ENCODE results near the gene MARF1. TPM values are rescaled to one million over a fixed set of nuclear protein-coding genes. Genes with fewer than 3 reads are reported as not detected.

Gene MARF1
- total RNA-seq, 4 donors from 2014 or later = 20.7 to 53.9 (median 29.3) TPM

DNA sequence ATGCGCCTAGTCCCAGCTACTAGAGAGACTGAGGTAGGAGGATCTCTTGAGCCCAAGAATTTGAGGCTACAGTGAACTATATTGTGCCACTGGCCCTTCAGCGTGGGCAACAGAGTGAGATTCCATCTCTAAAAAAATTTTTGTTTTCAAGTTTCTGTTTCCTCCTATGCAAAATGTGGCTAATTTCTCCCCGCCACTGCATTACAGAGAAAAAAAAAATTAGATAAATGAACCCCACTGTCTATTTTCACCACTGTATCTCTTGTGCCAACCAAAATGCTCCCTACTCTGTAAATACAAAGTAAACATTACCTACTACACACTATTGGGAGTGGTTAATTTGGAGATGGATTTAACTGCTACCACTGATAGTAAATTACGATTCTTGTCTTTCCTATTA, 2.0 kb downstream of the MARF1 start:
- no peak for DNase-seq (ENCODE audit: low spot score)
- TF ChIP-seq, protein P1, sequence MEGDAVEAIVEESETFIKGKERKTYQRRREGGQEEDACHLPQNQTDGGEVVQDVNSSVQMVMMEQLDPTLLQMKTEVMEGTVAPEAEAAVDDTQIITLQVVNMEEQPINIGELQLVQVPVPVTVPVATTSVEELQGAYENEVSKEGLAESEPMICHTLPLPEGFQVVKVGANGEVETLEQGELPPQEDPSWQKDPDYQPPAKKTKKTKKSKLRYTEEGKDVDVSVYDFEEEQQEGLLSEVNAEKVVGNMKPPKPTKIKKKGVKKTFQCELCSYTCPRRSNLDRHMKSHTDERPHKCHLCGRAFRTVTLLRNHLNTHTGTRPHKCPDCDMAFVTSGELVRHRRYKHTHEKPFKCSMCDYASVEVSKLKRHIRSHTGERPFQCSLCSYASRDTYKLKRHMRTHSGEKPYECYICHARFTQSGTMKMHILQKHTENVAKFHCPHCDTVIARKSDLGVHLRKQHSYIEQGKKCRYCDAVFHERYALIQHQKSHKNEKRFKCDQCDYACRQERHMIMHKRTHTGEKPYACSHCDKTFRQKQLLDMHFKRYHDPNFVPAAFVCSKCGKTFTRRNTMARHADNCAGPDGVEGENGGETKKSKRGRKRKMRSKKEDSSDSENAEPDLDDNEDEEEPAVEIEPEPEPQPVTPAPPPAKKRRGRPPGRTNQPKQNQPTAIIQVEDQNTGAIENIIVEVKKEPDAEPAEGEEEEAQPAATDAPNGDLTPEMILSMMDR (IDR thresholded peaks at IDR 0.05) = no peak
- ATAC-seq (ENCODE audit: low FRiP score) = no peak

DNA sequence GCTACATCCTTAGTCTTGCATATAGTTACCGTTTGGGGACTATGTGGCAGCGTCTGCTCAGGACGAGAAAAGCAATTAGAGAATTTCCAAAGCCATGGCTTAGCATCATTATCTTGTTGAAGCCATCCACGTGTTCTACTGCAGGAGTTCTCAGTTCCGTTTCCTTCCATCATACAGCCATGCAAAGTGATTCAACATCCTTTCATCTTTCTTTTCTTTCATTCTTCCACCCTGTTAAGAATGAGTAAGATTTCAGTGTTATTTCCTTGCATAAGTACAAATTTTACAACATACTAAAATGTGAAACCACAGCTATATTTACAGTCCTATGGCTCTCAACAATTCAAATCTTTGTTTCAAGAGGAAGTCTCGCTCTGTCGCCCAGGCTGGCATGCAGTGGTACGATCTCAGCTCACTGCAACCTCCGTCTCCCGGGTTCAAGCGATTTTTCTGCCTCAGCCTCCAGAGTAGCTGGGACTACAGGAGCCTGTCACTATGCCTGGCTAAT, 3.8 kb downstream of the MARF1 start:
- TF ChIP-seq, protein P1 (IDR thresholded peaks at IDR 0.05) = no peak
- no peak for ATAC-seq (ENCODE audit: low FRiP score)
- no peak for DNase-seq (ENCODE audit: low spot score)

DNA sequence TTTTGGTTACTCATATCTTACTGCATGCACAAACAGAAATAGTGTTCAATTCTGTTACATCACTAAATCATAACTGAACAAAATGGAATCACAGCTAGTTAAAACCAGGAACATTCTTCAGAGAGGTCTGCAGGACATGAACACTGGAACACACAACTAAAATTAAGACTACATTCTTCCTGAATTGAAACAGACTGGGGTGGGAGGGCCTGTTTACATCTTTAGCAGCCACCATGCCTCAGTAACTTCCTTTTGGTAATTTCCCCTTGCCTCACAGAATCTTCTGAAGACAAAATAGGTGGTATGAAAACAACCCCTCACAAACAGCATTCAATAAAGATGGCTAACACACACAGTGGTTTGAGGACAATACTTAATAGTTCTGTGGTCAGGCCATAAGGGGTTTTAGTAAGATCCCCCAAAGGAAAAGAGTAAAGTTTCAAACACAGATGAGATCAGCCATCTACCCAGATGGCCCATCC, 6.5 kb downstream of the MARF1 start:
- ATAC-seq (ENCODE audit: low FRiP score) (no peak), DNase-seq (ENCODE audit: low spot score) (no peak)
- TF ChIP-seq, protein P1 (IDR thresholded peaks at IDR 0.05) = no peak

DNA sequence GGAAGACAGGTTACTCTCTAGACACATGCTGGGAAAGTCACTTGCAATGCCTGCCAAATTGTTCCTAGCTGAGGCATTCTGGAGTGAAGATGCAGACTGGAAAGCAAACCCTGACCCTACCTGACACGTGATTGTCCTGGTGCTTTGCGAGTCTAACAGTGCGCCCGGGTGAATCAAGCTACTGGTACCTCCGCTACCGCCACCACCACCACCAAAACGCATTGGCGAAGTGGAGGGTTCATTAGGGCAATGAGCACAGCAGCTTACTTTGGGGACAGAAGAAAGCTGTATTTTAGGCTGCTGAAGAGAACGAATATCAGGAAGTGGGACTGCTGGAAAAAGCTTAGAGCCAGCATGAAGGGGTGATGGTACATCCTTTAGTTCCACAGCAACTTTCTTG, 7.0 kb downstream of the MARF1 start:
- TF ChIP-seq, protein P1 (IDR thresholded peaks at IDR 0.05) = no peak
- no peak for DNase-seq (ENCODE audit: low spot score)
- no peak for ATAC-seq (ENCODE audit: low FRiP score)

DNA sequence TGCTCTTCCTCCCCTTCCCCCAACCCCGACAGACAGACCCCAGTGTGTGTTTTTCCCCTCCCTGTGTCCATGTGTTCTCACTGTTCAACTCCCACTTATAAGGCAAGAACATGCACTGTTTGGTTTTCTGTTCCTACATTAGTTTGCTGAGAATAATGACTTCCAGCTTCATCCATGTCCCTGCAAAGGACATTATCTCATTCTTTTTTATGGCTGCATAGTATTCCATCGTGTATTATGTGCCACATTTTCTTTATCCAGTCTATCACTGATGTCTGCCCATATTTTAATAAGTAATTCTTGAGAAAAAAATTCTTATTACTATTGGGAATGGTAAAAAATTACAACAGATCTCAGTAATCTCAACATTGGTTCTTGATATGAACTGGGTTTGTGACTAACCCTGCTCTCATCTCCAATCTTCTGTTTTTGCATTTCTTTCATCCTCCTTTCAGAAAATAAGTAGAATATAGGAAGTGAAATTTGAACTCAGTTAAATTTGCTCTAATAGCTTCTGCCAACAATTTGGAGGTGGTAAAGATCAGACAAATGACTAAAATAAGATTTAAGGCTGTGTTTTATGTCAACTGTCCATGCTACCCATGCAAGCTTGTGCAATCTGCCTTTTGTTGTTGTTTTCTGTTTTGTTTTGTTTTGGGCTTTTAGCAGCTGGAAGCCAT, 11.1 kb downstream of the MARF1 start:
- DNase-seq (ENCODE audit: low spot score) (no peak), ATAC-seq (ENCODE audit: low FRiP score) (no peak)
- TF ChIP-seq, protein P1 (IDR thresholded peaks at IDR 0.05) = no peak

DNA sequence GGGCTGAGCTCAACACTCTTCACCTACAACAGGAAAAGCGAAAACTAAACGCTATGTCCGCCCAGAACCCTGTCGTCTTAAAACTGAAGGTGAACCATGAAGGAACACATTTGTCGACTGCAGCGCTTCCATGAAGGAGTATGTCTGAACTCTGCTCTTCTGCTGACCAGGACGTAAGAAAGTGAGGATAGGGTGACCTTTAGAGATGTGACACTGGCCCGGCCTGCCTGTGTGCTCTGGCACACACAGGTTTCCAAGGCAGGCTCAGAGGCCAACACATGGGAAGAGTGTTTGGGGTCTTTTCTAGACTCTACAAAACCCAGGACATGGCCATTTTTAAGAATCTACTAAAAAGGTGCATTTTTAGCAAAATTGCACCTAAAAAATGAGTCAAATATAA, 21.1 kb downstream of the MARF1 start:
- TF ChIP-seq, protein P1 (IDR thresholded peaks at IDR 0.05) = no peak
- no peak for DNase-seq (ENCODE audit: low spot score)
- ATAC-seq (ENCODE audit: low FRiP score) = no peak

DNA sequence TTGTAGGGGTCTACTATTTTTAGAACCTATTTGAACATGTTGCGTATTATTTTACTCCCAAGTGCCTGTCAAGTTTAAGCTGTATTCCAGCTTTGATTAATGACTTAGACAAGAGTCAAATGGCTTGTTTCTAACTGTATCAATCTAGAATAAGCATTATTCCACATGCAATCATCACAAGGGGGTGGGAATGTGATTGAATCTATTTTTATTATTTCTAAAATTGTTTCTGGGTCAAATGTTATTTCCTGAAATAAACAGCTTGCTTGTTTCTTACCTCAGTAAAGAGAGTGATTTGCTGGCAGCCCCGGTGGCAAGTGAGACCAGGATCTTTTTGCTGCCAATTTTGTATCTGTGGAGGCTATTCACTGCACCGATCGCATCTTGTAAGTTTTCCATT, 21.5 kb downstream of the MARF1 start:
- TF ChIP-seq, protein P1 (IDR thresholded peaks at IDR 0.05) = no peak
- ATAC-seq (ENCODE audit: low FRiP score) (no peak), DNase-seq (ENCODE audit: low spot score) (no peak)
